Measurements from ENCODE around the gene DDIAS.

Gene DDIAS

DNA sequence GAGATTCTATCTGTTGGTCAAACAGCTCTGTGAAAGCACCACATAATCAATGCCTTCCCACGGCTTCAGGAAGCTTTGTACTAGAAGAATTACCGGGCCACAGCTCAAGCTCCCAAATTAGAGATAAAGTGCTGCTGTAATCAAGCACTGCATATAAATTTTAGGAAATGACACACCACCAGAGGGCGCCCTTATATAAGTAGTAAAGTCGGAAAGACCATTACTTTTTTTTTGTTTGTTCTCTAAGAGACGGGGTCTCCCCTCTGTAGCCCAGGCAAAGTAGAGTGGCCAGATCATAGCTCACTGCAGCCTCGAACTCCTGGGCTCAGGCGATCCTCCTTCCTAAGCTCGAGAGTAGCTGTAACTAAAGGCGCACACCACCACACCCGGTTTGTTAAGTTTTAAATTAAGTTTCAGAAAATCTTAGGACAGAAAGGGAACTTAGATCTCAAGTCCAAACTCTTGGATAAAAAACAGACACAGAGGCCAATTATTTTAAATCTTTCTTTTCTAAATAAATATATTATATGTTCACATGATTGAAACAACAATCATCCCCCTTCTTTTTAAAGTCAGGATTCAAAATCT, 33.9 kb upstream of the DDIAS start:
- Histone ChIP-seq H3K4me1 (ENCODE audit: control insufficient read depth, insufficient read depth, low read length) (peaks cover 27% of the 10 kb centered on the region), H3K4me3 (ENCODE audit: low read length) (peak overlapping the region; percentile 61), H3K9me3 (replicated peaks; ENCODE audit: low read length) (no peaks in the 10 kb centered on the region), H3K9ac (ENCODE audit: low read depth, low read length) (peak overlapping the region; percentile 38), H3K27me3 (ENCODE audit: control insufficient read depth, insufficient read depth, low read length) (no peaks in the 10 kb centered on the region), H3K36me3 (ENCODE audit: insufficient read depth, low read length) (no peaks in the 10 kb centered on the region), H3K4me2 (ENCODE audit: low read length) (peak overlapping the region; percentile 80)

- H3K4me3 ChIP-seq (ENCODE audit: low read length): no peak overlapping the region
- H3K9me3 ChIP-seq (replicated peaks; ENCODE audit: low read length): no peaks in the 10 kb centered on the region
- no peaks in the 10 kb centered on the region for H3K27me3 ChIP-seq (ENCODE audit: control insufficient read depth, insufficient read depth, low read length)
- no peaks in the 10 kb centered on the region for H3K36me3 ChIP-seq (ENCODE audit: insufficient read depth, low read length)
- H3K4me2 ChIP-seq (ENCODE audit: low read length): no peak overlapping the region
- no peak overlapping the region for H3K9ac ChIP-seq (ENCODE audit: low read depth, low read length)
- peaks cover 15% of the 10 kb centered on the region for H3K4me1 ChIP-seq (ENCODE audit: control insufficient read depth, insufficient read depth, low read length)
Measured at GRCh38 chr11:82869657-82870056, 31.9 kb upstream of the DDIAS start.

DNA sequence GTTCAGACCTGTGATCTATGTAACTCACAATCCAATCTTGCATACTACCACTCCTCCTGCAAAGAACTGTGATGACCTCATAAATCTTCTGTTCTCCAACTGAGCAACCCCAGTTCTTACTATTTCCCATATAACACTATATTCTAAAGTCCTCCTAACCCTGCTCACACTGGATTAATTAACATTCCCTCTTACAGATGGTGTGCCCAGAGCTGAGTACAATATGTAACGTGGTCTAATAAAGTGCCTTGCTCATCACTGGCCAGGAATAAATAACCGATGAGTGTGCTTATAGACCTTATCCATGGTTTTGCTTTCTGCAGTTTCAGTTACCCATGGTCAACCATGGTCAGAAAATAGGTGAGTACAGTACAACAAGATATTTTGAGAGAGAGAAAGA, 29.9 kb upstream of the DDIAS start:
- no peak overlapping the region for H3K9ac ChIP-seq (ENCODE audit: low read depth, low read length)
- no peak overlapping the region for H3K4me3 ChIP-seq (ENCODE audit: low read length)
- no peak overlapping the region for H3K4me2 ChIP-seq (ENCODE audit: low read length)
- H3K9me3 ChIP-seq (replicated peaks; ENCODE audit: low read length): no peaks in the 10 kb centered on the region
- H3K4me1 ChIP-seq (ENCODE audit: control insufficient read depth, insufficient read depth, low read length): peaks cover 7% of the 10 kb centered on the region
- no peaks in the 10 kb centered on the region for H3K27me3 ChIP-seq (ENCODE audit: control insufficient read depth, insufficient read depth, low read length)
- no peaks in the 10 kb centered on the region for H3K36me3 ChIP-seq (ENCODE audit: insufficient read depth, low read length)

- Histone ChIP-seq H3K9me3 (replicated peaks; ENCODE audit: low read length) (no peaks in the 10 kb centered on the region), H3K9ac (ENCODE audit: low read depth, low read length) (no peak overlapping the region), H3K4me3 (ENCODE audit: low read length) (no peak overlapping the region), H3K36me3 (ENCODE audit: insufficient read depth, low read length) (no peaks in the 10 kb centered on the region), H3K27me3 (ENCODE audit: control insufficient read depth, insufficient read depth, low read length) (no peaks in the 10 kb centered on the region), H3K4me1 (ENCODE audit: control insufficient read depth, insufficient read depth, low read length) (peaks cover 7% of the 10 kb centered on the region), H3K4me2 (ENCODE audit: low read length) (no peak overlapping the region)
Measured at GRCh38 chr11:82872377-82873150, 29.0 kb upstream of the DDIAS start.

DNA sequence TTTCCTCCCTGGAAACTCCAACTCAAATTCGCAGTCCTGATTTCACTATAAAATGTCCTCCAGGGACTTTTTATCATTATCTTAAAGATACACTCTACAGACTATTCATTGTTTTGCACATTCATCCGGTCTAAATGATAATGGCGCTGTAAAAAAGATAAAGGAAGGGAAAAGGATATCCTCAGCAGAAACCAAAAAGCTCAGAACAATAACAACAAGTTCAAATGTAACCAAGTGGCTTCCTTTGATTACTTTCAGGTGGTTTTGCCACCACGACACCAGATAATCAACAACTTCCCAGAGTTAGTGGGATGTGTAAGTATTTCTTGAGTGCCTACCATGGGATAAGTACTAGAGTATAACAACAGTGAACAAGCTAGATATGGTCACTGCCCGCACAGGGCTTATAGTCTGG, 27.6 kb upstream of the DDIAS start:
- H3K27me3 ChIP-seq (ENCODE audit: control insufficient read depth, insufficient read depth, low read length): no peaks in the 10 kb centered on the region
- H3K4me3 ChIP-seq (ENCODE audit: low read length): no peak overlapping the region
- H3K4me2 ChIP-seq (ENCODE audit: low read length): no peak overlapping the region
- no peak overlapping the region for H3K9ac ChIP-seq (ENCODE audit: low read depth, low read length)
- H3K9me3 ChIP-seq (replicated peaks; ENCODE audit: low read length): no peaks in the 10 kb centered on the region
- H3K4me1 ChIP-seq (ENCODE audit: control insufficient read depth, insufficient read depth, low read length): peaks cover 7% of the 10 kb centered on the region
- no peaks in the 10 kb centered on the region for H3K36me3 ChIP-seq (ENCODE audit: insufficient read depth, low read length)

DNA sequence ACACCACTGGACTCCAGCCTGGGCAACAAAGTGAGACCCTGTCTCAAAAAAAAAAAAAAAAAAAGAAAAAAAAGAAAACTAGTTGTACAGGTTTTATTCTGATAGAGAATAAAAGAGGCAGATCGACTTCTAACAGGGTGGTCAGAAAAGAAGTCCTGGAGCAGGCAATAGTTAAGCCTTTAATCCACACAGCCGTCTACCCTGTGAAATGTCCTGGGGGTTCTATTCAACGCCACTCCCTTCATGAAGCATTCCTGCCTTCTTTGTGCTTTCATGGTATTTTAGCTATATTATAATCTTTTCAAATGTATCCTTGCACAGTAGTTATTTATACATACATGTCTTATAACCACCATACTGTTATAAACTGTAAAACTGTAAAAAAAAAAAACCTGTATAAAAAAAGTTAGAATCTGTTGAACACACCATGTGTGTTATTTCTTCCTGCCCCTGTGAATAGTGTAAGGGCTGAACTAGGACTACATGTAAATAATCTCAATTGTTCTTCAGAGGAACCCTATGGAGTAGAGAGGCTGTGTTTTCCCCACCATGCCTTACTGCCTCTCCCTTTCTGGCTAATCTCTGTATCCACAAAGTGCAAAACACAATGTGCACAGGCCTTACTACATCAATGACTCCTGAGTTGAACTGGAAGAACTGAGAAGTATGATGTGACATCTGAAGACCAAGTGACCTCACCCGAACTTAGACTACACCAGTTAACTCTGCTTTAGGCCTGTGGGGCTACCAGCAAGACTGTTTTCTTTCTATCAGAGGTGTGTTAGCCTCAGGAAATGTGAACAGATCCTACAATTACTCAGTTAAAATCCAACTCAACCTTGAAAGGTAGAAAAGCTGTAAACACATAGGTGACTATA, 26.7 kb upstream of the DDIAS start:
- Histone ChIP-seq H3K4me1 (ENCODE audit: control insufficient read depth, insufficient read depth, low read length) (peaks cover 2% of the 10 kb centered on the region), H3K36me3 (ENCODE audit: insufficient read depth, low read length) (no peaks in the 10 kb centered on the region), H3K4me3 (ENCODE audit: low read length) (no peak overlapping the region), H3K4me2 (ENCODE audit: low read length) (no peak overlapping the region), H3K27me3 (ENCODE audit: control insufficient read depth, insufficient read depth, low read length) (no peaks in the 10 kb centered on the region), H3K9me3 (replicated peaks; ENCODE audit: low read length) (no peaks in the 10 kb centered on the region), H3K9ac (ENCODE audit: low read depth, low read length) (no peak overlapping the region)

DNA sequence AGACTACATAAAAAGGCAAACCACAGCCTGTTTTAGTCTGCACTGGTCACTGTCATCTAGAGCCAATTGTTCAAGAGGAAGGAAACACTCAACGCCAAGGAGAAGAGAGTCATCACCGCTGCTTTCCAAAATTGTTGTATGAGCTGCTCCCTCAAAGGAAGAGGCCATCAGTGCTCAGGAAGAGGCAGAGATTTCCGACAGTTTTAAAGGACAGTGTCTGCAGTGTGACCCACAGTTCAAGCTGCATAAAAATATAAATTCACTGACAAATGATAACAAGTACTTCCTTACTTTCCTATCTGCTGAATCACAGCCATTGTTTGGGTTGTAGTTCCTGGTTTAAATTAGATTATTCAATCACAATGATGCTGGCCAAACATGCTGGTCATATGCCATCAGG, 17.7 kb upstream of the DDIAS start:
- no peaks in the 10 kb centered on the region for H3K4me1 ChIP-seq (ENCODE audit: control insufficient read depth, insufficient read depth, low read length)
- no peaks in the 10 kb centered on the region for H3K9me3 ChIP-seq (replicated peaks; ENCODE audit: low read length)
- H3K36me3 ChIP-seq (ENCODE audit: insufficient read depth, low read length): no peaks in the 10 kb centered on the region
- H3K4me3 ChIP-seq (ENCODE audit: low read length): no peak overlapping the region
- no peak overlapping the region for H3K9ac ChIP-seq (ENCODE audit: low read depth, low read length)
- no peaks in the 10 kb centered on the region for H3K27me3 ChIP-seq (ENCODE audit: control insufficient read depth, insufficient read depth, low read length)
- no peak overlapping the region for H3K4me2 ChIP-seq (ENCODE audit: low read length)

DNA sequence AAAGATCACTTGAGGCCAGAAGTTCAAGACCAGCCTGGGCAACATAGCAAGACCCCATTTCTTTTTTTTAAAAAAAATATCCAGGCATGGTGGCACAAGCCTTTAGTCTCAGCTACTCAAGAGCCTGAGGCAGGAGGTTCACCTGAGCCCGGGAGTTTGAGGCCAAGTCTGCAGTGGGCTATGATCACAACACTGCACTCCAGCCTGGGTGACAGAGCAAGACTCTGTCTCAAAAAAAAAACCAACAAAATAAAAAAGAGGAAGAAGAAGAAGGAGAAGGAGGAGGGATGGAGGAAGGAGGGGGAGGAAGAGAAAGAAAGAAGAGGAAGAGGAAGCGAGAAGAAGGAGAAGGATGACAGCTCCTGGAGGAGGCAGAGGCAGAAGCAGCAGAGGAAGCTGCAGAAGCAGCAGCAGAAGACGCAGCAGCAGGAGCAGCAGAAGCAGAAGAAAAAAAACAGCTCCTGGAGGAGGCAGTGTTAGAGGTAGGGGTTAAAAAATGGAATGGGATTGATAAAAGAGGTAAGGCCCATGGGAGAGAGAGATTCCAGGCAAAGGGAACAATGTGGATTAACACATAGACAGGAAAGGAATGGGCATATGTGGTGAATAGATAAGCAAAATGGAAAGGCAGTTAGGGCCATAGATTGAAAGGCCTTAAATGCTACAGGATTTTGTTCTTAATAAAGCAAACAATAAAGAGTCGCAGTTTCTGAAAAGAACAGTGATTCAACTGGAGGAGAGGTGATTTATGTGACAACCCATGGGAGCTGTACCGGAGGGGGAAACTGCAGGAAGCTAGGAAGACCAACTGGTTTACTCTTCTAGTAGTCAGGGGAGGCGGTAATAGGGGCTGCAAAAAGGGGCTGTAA, 12.2 kb upstream of the DDIAS start:
- Histone ChIP-seq H3K4me3 (ENCODE audit: low read length) (no peak overlapping the region), H3K27me3 (ENCODE audit: control insufficient read depth, insufficient read depth, low read length) (no peaks in the 10 kb centered on the region), H3K4me1 (ENCODE audit: control insufficient read depth, insufficient read depth, low read length) (no peaks in the 10 kb centered on the region), H3K4me2 (ENCODE audit: low read length) (no peak overlapping the region), H3K36me3 (ENCODE audit: insufficient read depth, low read length) (no peaks in the 10 kb centered on the region), H3K9ac (ENCODE audit: low read depth, low read length) (no peak overlapping the region), H3K9me3 (replicated peaks; ENCODE audit: low read length) (no peaks in the 10 kb centered on the region)

DNA sequence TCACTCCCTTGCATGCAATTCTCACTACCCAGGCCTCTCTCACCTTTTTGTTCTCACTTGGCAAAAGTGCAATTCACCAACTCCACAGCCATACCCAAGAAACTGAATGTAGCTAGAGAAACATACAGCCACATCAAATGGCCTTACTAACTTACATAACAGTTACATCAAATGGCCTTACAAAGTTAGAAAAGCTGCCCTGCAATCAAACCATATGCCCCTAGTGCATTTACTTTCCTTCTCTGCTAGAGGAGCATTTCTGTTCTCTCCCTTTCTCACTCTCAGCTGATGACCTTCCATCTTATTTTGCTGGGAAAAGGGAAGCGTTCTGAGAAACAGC, 11.6 kb upstream of the DDIAS start:
- Histone ChIP-seq H3K9me3 (replicated peaks; ENCODE audit: low read length) (no peaks in the 10 kb centered on the region), H3K9ac (ENCODE audit: low read depth, low read length) (no peak overlapping the region), H3K36me3 (ENCODE audit: insufficient read depth, low read length) (no peaks in the 10 kb centered on the region), H3K27me3 (ENCODE audit: control insufficient read depth, insufficient read depth, low read length) (no peaks in the 10 kb centered on the region), H3K4me2 (ENCODE audit: low read length) (no peak overlapping the region), H3K4me3 (ENCODE audit: low read length) (no peak overlapping the region), H3K4me1 (ENCODE audit: control insufficient read depth, insufficient read depth, low read length) (no peaks in the 10 kb centered on the region)

- Histone ChIP-seq H3K27me3 (ENCODE audit: control insufficient read depth, insufficient read depth, low read length) (no peaks in the 10 kb centered on the region), H3K36me3 (ENCODE audit: insufficient read depth, low read length) (no peaks in the 10 kb centered on the region), H3K9me3 (replicated peaks; ENCODE audit: low read length) (no peaks in the 10 kb centered on the region), H3K4me3 (ENCODE audit: low read length) (no peak overlapping the region), H3K4me1 (ENCODE audit: control insufficient read depth, insufficient read depth, low read length) (no peaks in the 10 kb centered on the region), H3K9ac (ENCODE audit: low read depth, low read length) (no peak overlapping the region), H3K4me2 (ENCODE audit: low read length) (no peak overlapping the region)
Measured at GRCh38 chr11:82890936-82891335, 10.6 kb upstream of the DDIAS start.

DNA sequence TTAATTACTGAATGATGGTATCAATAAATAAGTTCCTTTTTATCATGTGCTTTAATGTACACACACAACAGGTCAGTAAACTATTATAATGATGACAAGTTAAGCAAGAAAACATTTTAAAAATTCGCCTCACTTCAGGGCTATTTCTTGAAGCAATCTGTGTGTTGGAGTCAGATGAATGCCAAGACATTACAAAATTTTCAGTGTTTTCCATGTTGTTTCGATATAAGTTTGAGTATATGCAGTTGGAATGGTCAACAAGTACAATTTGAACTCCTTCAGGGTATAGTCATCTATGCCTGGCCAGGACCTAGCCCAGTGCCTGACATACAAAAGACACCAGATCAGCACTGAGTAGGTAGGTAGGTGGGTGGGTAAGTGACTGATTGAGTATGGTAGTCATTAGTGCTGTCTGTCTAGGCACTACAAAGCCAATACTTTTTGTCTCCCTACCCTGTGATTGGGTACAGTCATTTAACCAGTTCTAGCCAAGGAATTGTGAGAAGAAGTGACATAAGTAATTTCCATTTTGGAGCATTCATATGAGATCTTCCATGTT, 8.8 kb upstream of the DDIAS start:
- Histone ChIP-seq H3K4me3 (ENCODE audit: low read length) (no peak overlapping the region), H3K36me3 (ENCODE audit: insufficient read depth, low read length) (no peaks in the 10 kb centered on the region)

More for the DNA sequence above, 8.8 kb upstream of the DDIAS start:
- Histone ChIP-seq H3K4me2 (ENCODE audit: low read length) (no peak overlapping the region), H3K9me3 (replicated peaks; ENCODE audit: low read length) (no peaks in the 10 kb centered on the region), H3K27me3 (ENCODE audit: control insufficient read depth, insufficient read depth, low read length) (no peaks in the 10 kb centered on the region), H3K9ac (ENCODE audit: low read depth, low read length) (no peak overlapping the region), H3K4me1 (ENCODE audit: control insufficient read depth, insufficient read depth, low read length) (no peaks in the 10 kb centered on the region)

Measured in skeletal muscle satellite cell (primary cell).